ENCODE results near the gene TMEM200B. TPM values are rescaled to one million over a fixed set of nuclear protein-coding genes. Genes with fewer than 3 reads are reported as not detected.
"Not testable (repeated sequence)": the region's sequence is repeated elsewhere in the genome, so short reads cannot be mapped to it uniquely, and the experiment has no call there.

The TMEM200B gene
- total RNA-seq, 2 experiments from 2014 or later, result 1.0 to 1.1 TPM

DNA sequence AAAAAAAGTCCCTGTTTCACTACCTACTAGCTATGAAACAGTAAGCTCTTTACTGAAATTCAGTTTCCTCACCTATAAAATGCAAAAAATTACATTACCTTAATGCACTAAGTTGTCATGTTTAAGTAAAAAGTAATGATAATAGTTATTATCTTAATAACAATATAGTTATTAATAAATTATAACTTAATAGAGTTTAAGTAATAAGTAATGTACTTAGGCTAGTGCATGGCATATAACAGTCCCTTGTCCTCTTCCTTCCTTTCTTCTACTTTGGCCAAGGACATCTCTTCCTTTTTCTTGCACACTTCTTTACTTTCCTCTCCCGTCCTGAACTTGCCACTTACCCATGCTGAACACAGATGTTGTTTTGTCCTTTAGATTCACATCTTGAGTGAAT is 9.0 kb downstream of the TMEM200B start:
- H3K36me3 Mint-ChIP-seq (ENCODE audit: low read depth), result peaks cover 26% of the 10 kb centered on the region
- H3K27me3 Mint-ChIP-seq, result no peaks in the 10 kb centered on the region
- H3K27ac Mint-ChIP-seq, result no peak overlapping the region
- no peak overlapping the region for H3K4me3 Mint-ChIP-seq
- ATAC-seq, result no peak
- POLR2A ChIA-PET, result interaction anchor here (3.1 kb wide), 1 partner anchor 13 kb away, joined by 8 read pairs; no protein-coding TSS in a partner anchor
- DNase-seq, result no peak
- no peaks in the 10 kb centered on the region for H3K9me3 Mint-ChIP-seq
- peaks cover 10% of the 10 kb centered on the region for H3K4me1 Mint-ChIP-seq (ENCODE audit: low read depth)
- TF ChIP-seq, protein P1, sequence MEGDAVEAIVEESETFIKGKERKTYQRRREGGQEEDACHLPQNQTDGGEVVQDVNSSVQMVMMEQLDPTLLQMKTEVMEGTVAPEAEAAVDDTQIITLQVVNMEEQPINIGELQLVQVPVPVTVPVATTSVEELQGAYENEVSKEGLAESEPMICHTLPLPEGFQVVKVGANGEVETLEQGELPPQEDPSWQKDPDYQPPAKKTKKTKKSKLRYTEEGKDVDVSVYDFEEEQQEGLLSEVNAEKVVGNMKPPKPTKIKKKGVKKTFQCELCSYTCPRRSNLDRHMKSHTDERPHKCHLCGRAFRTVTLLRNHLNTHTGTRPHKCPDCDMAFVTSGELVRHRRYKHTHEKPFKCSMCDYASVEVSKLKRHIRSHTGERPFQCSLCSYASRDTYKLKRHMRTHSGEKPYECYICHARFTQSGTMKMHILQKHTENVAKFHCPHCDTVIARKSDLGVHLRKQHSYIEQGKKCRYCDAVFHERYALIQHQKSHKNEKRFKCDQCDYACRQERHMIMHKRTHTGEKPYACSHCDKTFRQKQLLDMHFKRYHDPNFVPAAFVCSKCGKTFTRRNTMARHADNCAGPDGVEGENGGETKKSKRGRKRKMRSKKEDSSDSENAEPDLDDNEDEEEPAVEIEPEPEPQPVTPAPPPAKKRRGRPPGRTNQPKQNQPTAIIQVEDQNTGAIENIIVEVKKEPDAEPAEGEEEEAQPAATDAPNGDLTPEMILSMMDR (IDR thresholded peaks at IDR 0.05), result no peak
- CTCF ChIA-PET, result interaction anchor here (1.3 to 1.4 kb wide), 3 partner anchors 25 to 330 kb away, joined by 3 read pairs; no protein-coding TSS in a partner anchor
- intact Hi-C loops (cut with micrococcal nuclease), result loop anchor here (10.0 kb wide), 1 partner anchor 70 kb away; no protein-coding TSS in a partner anchor

DNA sequence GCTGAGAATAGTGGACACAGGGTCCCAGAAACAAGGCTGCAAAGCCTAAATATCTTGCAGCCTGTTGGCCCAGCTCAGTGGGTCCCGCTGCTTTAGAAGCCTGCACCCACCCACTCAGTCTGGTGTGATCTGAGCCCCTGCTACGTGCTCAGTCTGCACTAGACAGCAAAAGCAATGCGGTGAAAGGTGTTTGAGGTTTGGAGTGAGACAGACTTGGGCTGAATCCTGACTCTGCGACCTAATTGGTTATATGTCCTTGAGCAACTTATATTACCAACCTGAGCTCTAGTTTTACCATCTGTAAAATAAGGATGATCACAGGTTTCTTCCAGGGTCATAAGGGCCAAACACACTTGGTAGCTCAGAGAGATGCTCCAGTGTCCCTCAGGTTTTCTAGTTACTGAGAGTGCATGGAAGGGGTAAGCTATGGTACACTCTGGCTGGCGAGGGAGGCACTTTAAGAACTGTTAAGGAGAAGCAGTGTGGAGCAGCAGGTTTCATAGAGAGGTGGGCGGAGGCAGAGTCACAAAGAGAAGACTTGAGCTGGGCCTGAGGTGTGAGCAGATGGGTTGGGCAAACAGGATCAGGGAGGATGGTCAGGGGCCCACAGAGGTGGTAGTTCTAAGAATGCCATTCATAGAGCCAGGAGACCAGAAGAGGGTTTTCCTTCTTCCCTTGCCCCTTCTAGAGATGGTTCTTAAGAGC is 10.1 kb downstream of the TMEM200B start:
- Mint-ChIP-seq H3K36me3 (ENCODE audit: low read depth) (peaks cover 28% of the 10 kb centered on the region), H3K4me1 (ENCODE audit: low read depth) (peaks cover 10% of the 10 kb centered on the region), H3K9me3 (no peaks in the 10 kb centered on the region), H3K27ac (peak overlapping the region; percentile 51), H3K4me3 (no peak overlapping the region), H3K27me3 (no peaks in the 10 kb centered on the region)
- POLR2A ChIA-PET, result interaction anchor here (3.1 kb wide), 1 partner anchor 12 kb away, joined by 8 read pairs; no protein-coding TSS in a partner anchor
- TF ChIP-seq, protein P1 (IDR thresholded peaks at IDR 0.05), result no peak
- peak; percentile 87 for ATAC-seq
- peak; percentile 56 for DNase-seq
- intact Hi-C loops (cut with micrococcal nuclease), result loop anchor here (10.0 kb wide), 1 partner anchor 69 kb away; no protein-coding TSS in a partner anchor
- CTCF ChIA-PET, result interaction anchor here (1.3 to 2.3 kb wide), 5 partner anchors 9 to 329 kb away, joined by 3 to 11 read pairs (median 3); no protein-coding TSS in a partner anchor

DNA sequence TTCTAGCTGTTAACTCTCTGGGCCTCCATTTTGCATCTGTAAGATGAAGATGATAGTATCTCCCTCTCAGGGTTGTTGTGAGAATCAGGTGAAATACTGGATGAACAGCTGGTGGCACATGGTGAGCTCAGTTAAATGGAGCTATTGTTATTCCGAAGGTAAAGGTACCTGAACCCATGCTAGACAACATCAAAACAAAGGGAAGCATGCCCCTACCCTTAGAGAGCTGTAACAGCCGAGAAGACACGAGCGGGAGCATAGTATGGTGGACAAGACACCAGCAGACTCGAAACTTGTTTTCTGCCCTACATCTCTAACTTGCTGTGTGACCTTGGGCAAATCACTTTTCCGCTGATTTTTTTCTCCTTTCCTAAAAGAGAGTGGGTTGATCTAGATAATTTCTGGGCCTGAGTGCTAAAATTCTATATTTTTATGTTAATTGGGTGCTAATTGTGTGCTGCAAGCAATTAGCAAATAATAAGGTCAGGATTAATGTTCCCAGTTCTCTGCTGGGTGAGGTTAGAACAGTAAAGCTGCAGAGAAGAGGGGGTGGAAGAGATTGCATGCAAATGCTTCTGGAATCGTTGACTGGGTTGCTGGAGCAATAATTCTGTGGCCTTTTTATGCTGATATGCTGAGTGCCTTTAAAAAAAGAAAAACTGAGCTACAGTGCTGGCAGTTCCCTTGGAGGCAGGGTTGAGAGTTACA is 10.8 kb downstream of the TMEM200B start:
- POLR2A ChIA-PET, result interaction anchor here (1.3 to 3.1 kb wide), 2 partner anchors 9 to 11 kb away, joined by 4 to 8 read pairs; no protein-coding TSS in a partner anchor
- no peaks in the 10 kb centered on the region for H3K27me3 Mint-ChIP-seq
- no peaks in the 10 kb centered on the region for H3K9me3 Mint-ChIP-seq
- CTCF ChIA-PET, result interaction anchor here (0.9 to 2.3 kb wide), 6 partner anchors 8 to 238 kb away, joined by 3 to 11 read pairs (median 3); no protein-coding TSS in a partner anchor
- TF ChIP-seq, protein P1 (IDR thresholded peaks at IDR 0.05), result no peak
- DNase-seq (no peak), ATAC-seq (no peak)
- intact Hi-C loops (cut with micrococcal nuclease), result loop anchor here (10.0 kb wide), 1 partner anchor 68 kb away; no protein-coding TSS in a partner anchor
- no peak overlapping the region for H3K27ac Mint-ChIP-seq
- peaks cover 10% of the 10 kb centered on the region for H3K4me1 Mint-ChIP-seq (ENCODE audit: low read depth)
- H3K4me3 Mint-ChIP-seq, result no peak overlapping the region
- peaks cover 24% of the 10 kb centered on the region for H3K36me3 Mint-ChIP-seq (ENCODE audit: low read depth)

DNA sequence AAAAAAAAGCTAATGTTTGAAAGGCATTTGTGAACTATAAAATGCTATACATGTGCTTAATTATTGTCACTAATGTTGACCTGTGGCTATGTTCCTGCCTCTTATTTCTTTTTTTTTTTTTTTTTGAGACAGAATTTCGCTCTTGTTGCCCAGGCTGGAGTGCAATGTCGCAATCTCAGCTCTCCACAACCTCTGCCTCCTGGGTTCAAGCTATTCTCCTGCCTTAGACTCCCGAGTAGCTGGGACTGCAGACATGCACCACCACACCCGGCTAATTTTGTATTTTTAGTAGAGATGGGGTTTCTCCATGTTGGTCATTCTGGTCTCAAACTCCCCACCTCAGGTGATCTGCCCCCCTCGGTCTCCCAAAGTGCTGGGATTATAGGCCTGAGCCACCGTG is 15.7 kb downstream of the TMEM200B start:
- ChIA-PET CTCF (interaction anchor here (0.8 to 1.9 kb wide), 4 partner anchors 13 to 231 kb away, joined by 3 to 5 read pairs (median 4); no protein-coding TSS in a partner anchor), POLR2A (interaction anchor here (0.6 kb wide), 1 partner anchor 600 kb away, joined by 3 read pairs; no protein-coding TSS in a partner anchor)
- H3K27me3 Mint-ChIP-seq; H3K9me3 Mint-ChIP-seq; H3K4me1 Mint-ChIP-seq (ENCODE audit: low read depth); intact Hi-C loops (cut with micrococcal nuclease); H3K4me3 Mint-ChIP-seq; DNase-seq; ATAC-seq; H3K27ac Mint-ChIP-seq: not testable (repeated sequence)
- H3K36me3 Mint-ChIP-seq (ENCODE audit: low read depth), result peaks cover 13% of the 10 kb centered on the region

DNA sequence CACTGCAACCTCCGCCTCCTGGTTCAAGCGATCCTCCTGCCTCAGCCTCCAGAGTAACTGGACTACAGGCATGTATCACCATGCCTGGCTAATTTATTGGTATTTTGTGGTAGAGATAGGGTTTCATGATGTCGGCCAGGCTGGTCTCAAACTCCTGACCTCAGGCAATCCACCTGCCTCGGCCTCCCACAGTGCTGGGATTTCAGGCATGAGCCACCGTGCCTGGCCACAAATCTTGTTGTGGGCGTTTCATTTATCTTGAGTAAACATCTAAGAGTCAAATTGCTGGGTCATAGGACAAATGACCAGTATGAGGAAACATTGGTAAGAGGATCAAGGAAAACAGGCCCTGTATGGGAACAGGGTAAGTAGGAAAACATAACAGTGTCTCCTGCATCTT is 17.9 kb downstream of the TMEM200B start:
- Mint-ChIP-seq H3K27me3 (no peaks in the 10 kb centered on the region), H3K27ac (no peak overlapping the region), H3K36me3 (ENCODE audit: low read depth) (peaks cover 19% of the 10 kb centered on the region), H3K9me3 (no peaks in the 10 kb centered on the region), H3K4me3 (no peak overlapping the region), H3K4me1 (ENCODE audit: low read depth) (no peaks in the 10 kb centered on the region)
- ATAC-seq (no peak), DNase-seq (no peak)
- ChIA-PET POLR2A (no interaction called here), CTCF (interaction anchor here (1.2 to 1.6 kb wide), 2 partner anchors 13 to 229 kb away, joined by 3 to 5 read pairs; no protein-coding TSS in a partner anchor)
- intact Hi-C loops (cut with micrococcal nuclease), result no loop called here
- TF ChIP-seq, protein P1 (IDR thresholded peaks at IDR 0.05), result no peak
